Measurements from ENCODE around the gene USP50. TPM values are rescaled to one million over a fixed set of nuclear protein-coding genes. Genes with fewer than 3 reads are reported as not detected.

The USP50 gene
- polyA plus RNA-seq, 1 of the 3 experiments (the other 2 are of a cell fraction) = not detected

DNA sequence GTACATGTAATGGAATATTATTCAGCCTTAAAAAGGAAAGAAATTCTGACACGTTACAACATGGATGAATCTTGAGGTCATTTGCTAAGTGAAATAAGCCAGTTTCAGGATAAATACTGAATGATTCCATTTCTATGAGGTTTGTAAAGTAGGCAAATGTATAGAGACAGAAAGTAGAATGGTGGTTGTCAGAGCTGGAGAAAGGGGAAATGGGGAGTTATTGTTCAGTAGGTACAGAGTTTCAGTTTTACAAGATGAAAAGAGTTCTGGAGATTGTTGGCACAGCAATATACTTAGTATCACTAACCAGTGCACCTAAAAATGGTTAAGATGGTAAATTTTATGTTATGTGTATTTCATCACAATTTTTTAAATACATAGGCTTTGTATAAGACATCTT, 61.7 kb downstream of the USP50 start:
- H3K4me2 ChIP-seq = no peak overlapping the region
- TF ChIP-seq, protein P1, sequence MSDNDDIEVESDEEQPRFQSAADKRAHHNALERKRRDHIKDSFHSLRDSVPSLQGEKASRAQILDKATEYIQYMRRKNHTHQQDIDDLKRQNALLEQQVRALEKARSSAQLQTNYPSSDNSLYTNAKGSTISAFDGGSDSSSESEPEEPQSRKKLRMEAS (IDR thresholded peaks at IDR 0.05; ENCODE audit: low read depth) = no peak
- TF ChIP-seq MXI1 (IDR thresholded peaks at IDR 0.05; ENCODE audit: low read depth, low read length) = no peak
- TF ChIP-seq GABPA (IDR thresholded peaks at IDR 0.05; ENCODE audit: low read depth) = no peak
- TF ChIP-seq JUND (IDR thresholded peaks at IDR 0.05) = no peak
- no peak for TF ChIP-seq YY1 (IDR thresholded peaks at IDR 0.05; ENCODE audit: low read depth)
- TF ChIP-seq, protein P2, sequence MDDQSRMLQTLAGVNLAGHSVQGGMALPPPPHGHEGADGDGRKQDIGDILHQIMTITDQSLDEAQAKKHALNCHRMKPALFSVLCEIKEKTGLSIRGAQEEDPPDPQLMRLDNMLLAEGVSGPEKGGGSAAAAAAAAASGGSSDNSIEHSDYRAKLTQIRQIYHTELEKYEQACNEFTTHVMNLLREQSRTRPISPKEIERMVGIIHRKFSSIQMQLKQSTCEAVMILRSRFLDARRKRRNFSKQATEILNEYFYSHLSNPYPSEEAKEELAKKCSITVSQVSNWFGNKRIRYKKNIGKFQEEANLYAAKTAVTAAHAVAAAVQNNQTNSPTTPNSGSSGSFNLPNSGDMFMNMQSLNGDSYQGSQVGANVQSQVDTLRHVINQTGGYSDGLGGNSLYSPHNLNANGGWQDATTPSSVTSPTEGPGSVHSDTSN (IDR thresholded peaks at IDR 0.05) = no peak
- TF ChIP-seq ELF1 (IDR thresholded peaks at IDR 0.05) = no peak
- no peak for TF ChIP-seq TAF1 (IDR thresholded peaks at IDR 0.05; ENCODE audit: borderline replicate concordance, low read depth, low read length)
- no peak for TF ChIP-seq EZH2phosphoT487 (IDR thresholded peaks at IDR 0.05; ENCODE audit: borderline replicate concordance, low read depth)
- no peak for TF ChIP-seq NRF1 (IDR thresholded peaks at IDR 0.05; ENCODE audit: low read depth, low read length)
- no peak for TF ChIP-seq TCF12 (IDR thresholded peaks at IDR 0.05)
- no peak for TF ChIP-seq RFX5 (IDR thresholded peaks at IDR 0.05; ENCODE audit: low read length)
- TF ChIP-seq, protein P3, sequence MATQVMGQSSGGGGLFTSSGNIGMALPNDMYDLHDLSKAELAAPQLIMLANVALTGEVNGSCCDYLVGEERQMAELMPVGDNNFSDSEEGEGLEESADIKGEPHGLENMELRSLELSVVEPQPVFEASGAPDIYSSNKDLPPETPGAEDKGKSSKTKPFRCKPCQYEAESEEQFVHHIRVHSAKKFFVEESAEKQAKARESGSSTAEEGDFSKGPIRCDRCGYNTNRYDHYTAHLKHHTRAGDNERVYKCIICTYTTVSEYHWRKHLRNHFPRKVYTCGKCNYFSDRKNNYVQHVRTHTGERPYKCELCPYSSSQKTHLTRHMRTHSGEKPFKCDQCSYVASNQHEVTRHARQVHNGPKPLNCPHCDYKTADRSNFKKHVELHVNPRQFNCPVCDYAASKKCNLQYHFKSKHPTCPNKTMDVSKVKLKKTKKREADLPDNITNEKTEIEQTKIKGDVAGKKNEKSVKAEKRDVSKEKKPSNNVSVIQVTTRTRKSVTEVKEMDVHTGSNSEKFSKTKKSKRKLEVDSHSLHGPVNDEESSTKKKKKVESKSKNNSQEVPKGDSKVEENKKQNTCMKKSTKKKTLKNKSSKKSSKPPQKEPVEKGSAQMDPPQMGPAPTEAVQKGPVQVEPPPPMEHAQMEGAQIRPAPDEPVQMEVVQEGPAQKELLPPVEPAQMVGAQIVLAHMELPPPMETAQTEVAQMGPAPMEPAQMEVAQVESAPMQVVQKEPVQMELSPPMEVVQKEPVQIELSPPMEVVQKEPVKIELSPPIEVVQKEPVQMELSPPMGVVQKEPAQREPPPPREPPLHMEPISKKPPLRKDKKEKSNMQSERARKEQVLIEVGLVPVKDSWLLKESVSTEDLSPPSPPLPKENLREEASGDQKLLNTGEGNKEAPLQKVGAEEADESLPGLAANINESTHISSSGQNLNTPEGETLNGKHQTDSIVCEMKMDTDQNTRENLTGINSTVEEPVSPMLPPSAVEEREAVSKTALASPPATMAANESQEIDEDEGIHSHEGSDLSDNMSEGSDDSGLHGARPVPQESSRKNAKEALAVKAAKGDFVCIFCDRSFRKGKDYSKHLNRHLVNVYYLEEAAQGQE (IDR thresholded peaks at IDR 0.05; ENCODE audit: low read depth, low read length) = no peak
- CTCF ChIA-PET = no interaction called here

DNA sequence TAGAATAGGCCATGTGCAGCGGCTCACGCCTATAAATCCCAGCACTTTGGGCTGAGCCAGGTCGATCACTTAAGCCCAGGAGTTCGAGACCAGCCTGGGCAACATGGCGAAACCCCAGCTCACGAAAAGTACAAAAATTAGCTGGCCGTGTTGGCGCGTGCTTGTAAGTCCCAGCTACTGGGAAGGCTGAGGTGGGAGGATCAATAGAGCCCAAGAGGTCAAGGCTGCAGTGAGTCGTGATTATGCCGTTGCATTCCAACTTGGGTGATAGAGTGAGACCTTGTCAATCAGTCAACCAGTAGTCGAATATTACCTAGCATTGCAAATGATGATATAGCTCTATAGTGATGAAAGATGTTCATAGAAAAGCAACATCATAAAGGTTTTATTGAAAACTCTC, 70.3 kb downstream of the USP50 start:
- Histone ChIP-seq H2AFZ (ENCODE audit: low read depth) (no peak overlapping the region), H3K27me3 (ENCODE audit: insufficient read depth) (no peaks in the 10 kb centered on the region), H3K27ac (ENCODE audit: low read depth in 2 of 2, low read length in 1 of 2) (no peak overlapping the region), H3K4me3 (ENCODE audit: low read depth in 2 of 2, low read length in 1 of 2) (no peak overlapping the region), H4K20me1 (ENCODE audit: insufficient read depth) (no peaks in the 10 kb centered on the region), H3K4me1 (ENCODE audit: control insufficient read depth in 1 of 2, insufficient read depth in 2 of 2, low read depth in 1 of 2, low read length in 1 of 2) (no peaks in the 10 kb centered on the region), H3K4me2 (no peak overlapping the region), H3K79me2 (ENCODE audit: insufficient read depth) (no peaks in the 10 kb centered on the region), H3F3A (replicated peaks; ENCODE audit: insufficient read depth) (no peaks in the 10 kb centered on the region), H3K9me3 (no peaks in the 10 kb centered on the region), H3K9me2 (no peaks in the 10 kb centered on the region), H3K36me3 (replicated peaks in 1 of 2; ENCODE audit: control insufficient read depth in 1 of 2, insufficient read depth in 2 of 2, low read length in 1 of 2) (peaks cover 38 to 42% of the 10 kb centered on the region in 2 experiments), H3K9ac (no peak overlapping the region)
- DNase-seq = no peak
- CTCF ChIA-PET = no interaction called here
- WGBS (ENCODE audit: low lambda C conversion rate) = 95% methylated on average over 12 of the region's 12 CpGs
- TF ChIP-seq POLR2AphosphoS5 (IDR thresholded peaks at IDR 0.05; ENCODE audit: low read depth, low read length) = no peak
- no peak for TF ChIP-seq GATA2 (CRISPR knock-in tag; IDR thresholded peaks at IDR 0.05)
- TF ChIP-seq MXI1 (IDR thresholded peaks at IDR 0.05; ENCODE audit: low read depth, low read length) = no peak
- no peak for TF ChIP-seq TAF1 (IDR thresholded peaks at IDR 0.05; ENCODE audit: borderline replicate concordance, low read depth, low read length)
- no peak for TF ChIP-seq JUND (IDR thresholded peaks at IDR 0.05)
- TF ChIP-seq GABPA (IDR thresholded peaks at IDR 0.05; ENCODE audit: low read depth) = no peak
- POLR2A ChIA-PET = no interaction called here

More for the DNA sequence above, 61.7 kb downstream of the USP50 start:
- Histone ChIP-seq H3K9me3 (no peaks in the 10 kb centered on the region), H3K9ac (no peak overlapping the region), H3K27ac (ENCODE audit: low read depth in 2 of 2, low read length in 1 of 2) (no peak overlapping the region), H3F3A (replicated peaks; ENCODE audit: insufficient read depth) (peaks cover 7% of the 10 kb centered on the region), H3K4me1 (ENCODE audit: control insufficient read depth in 1 of 2, insufficient read depth in 2 of 2, low read depth in 1 of 2, low read length in 1 of 2) (no peaks in the 10 kb centered on the region), H3K9me2 (no peaks in the 10 kb centered on the region), H4K20me1 (ENCODE audit: insufficient read depth) (no peaks in the 10 kb centered on the region), H3K79me2 (ENCODE audit: insufficient read depth) (no peaks in the 10 kb centered on the region), H3K4me3 (ENCODE audit: low read depth in 2 of 2, low read length in 1 of 2) (no peak overlapping the region), H2AFZ (ENCODE audit: low read depth) (no peak overlapping the region), H3K36me3 (replicated peaks in 1 of 2; ENCODE audit: control insufficient read depth in 1 of 2, insufficient read depth in 2 of 2, low read length in 1 of 2) (peaks cover 56 to 69% of the 10 kb centered on the region in 2 experiments), H3K27me3 (ENCODE audit: insufficient read depth) (no peaks in the 10 kb centered on the region)
- POLR2A ChIA-PET = no interaction called here
- WGBS (ENCODE audit: low lambda C conversion rate) = 95% methylated on average over 1 of the region's 1 CpG
- no peak for DNase-seq
